GM21515 (cell line): ENCODE data around the gene G6PD.
"Not testable (repeated sequence)": the region's sequence is repeated elsewhere in the genome, so short reads cannot be mapped to it uniquely, and the experiment has no call there.

Experiments used
- ATAC-seq: cut with Tn5 transposase; IDR thresholded peaks from one replicate; pipeline ENCODE4 v1.9.1; 2021; ENCODE audit not compliant: unreplicated experiment

G6PD gene

DNA sequence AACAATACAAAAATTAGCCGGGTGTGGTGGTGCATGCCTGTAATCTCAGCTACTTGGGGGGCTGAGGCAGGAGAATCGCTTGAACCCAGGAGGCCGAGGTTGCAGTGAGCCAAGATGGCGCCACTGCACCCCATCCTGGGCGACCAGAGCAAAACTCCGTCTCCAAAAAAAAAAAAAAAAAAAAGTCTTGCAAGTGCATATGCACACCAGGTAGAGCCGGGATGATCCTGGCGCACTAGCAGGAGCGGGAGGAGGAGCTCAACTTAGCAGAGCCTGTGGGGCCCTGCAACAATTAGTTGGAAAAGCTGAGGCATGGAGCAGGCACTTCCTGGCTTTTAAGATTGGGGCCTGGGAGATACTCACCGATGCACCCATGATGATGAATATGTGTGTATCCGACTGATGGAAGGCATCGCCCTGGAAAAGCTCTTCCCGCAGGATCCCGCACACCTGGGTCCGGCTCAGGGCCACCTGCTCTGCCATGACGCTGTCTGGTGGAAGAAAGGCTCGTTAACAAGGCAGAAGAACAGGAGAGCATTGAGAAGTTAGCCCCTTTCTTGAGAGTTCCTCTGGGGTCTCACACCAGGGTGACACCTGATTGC is 872 bp downstream of the G6PD start:
- ATAC-seq: no peak

DNA sequence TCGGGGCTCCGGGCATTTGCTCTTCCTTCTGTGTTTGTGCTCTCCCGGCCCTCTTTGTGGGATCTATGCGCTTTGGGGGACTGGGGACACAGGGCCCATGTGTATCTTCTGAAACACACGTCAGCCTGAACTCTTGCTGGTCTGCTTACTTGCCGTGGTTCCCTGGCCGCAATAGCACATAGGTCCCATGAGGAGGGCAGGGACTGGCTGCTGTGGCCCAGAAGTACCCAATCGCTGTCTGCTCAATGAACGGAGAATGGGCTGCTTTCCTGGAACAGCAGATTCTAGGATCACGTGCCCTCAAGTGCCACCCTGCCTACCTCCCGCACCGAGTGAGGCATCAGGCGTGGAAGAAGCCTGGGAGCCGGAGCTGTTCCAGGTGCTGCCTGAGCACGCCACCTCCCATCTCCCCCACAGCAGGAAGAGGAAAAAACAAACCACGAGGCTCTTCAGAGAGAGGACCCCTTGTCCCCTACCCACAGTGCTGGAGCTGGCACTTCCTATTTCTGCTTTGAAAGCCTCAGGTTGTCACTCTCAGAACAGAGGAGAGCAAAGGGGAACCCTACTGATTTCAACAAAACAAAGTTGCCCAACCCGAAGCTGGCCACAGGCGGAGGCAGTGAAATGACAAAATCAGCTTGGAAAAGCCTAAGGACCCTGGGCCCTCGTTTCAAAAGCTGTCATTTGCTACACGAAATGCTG is 3.8 kb downstream of the G6PD start:
- no peak for ATAC-seq

DNA sequence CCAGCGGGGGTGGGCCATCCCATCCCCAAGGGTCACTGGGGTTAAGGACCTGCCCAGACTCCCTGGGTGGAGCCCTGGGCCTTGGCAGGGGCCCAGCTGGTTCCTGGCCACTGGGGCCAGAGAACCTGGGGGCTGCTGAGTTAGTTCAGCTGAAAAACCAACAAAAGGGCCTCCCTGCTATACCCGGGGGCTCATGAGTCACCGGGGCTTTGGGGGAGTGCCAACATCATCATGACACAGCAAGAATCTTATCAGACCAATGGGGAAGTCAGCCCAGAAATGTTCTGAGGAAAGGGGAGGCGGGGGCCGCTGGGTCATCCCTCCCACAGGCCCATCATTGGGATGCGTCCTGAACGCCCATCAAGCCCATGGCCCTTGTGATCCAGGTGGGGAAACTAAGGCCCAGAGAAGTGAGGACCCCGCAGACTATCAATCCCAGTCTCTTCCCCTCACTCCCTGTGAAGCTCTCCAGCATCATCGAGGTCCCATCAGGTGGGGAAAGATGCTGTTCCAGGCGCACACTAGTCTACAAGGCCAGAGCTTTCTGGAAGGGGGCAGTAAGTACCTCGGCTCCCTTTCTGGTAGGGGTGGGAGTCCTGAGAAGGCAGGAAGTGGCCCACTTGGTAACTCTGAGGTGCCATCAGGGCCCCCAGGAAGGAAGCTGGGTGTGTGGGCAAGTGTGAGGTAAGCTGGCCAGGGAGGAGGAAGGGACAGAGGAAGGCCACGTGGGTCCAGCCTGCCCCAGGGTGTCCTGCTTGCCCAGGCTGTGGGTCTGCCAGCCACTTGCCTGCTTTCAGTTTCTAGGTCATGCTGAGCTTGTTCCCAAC is 4.5 kb downstream of the G6PD start:
- ATAC-seq: no peak

DNA sequence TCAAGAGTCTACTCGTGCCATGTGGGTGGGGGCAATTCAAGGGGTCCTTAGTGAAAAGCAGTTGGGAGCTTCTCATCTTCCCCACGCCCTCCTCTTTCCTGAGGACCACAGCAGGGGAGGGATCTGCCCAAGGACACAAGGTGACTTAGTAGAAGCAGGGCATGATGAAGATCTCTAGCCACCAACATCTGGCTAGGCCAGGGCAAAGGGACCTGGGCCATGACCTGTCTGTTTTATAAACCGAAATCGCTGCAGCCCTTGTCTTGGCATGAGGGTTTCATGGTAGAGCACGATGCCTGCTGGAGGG is 5.1 kb downstream of the G6PD start:
- no peak for ATAC-seq

DNA sequence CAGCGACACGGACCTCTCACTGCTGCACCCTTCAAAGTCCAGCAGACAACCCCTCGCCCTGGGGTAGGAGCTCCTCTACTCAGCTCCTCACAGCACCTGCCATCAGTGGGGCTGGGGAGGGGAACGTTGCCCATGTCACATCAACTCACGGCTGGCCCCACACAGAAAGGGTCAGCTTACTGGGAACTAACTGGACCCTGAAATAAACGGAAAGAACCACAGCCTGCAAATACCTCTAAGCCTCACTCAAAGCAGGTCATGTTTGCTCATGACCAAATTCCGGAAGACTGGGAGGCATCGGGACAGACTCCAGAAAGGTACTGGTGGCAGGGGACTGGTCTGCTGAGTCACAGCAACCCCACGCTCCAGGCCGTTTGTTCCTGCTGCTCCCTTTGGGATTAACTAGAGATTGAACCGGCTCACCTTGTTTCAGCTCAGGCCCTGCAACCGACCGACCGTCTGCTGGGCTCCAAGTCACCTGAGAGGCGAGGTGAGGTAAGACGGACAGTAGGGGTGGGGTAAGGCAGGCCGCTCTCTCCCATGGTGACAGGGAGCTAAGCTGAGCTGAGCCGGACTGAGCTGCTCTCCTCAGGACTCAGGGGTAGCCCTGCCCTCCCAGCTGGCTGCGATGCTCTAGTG is 5.6 kb downstream of the G6PD start:
- ATAC-seq: no peak

DNA sequence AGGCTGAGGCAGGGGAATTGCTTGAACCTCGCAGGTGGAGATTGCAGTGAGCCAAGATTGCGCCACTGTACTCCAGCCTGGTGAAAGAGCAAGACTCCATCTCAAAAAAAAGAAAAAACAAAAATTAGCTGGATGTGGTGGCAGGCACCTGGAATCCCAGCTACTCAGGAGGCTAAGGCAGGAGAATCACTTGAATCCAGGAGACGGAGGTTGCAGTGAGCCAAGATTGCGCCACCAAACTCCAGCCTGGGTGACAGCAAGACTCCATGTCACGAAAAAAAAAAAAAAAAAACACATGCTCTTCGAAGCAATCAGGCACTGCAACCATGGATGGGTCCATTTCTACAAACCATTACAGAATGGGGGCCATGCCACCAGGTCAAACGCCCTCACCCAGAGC is 6.3 kb downstream of the G6PD start:
- not testable (repeated sequence) for ATAC-seq

DNA sequence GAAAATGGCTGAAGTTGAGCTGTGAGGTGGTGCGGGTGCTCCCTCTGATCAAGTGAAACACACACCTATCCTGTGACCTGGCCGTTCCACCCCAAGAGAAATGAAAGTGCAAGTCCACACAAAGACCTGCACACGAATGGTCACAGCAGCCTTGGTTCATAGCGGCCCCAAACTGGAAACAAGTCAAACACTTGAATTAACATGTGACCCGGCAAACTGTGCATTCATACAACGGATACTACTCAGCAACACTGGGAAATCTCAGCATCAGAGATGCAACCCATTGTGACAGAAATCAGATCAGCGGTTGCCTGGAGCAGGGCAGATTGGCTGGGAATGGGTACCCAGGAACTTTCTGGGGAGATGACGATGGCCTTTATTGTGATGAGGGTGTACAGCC is 7.6 kb downstream of the G6PD start:
- ATAC-seq: no peak

DNA sequence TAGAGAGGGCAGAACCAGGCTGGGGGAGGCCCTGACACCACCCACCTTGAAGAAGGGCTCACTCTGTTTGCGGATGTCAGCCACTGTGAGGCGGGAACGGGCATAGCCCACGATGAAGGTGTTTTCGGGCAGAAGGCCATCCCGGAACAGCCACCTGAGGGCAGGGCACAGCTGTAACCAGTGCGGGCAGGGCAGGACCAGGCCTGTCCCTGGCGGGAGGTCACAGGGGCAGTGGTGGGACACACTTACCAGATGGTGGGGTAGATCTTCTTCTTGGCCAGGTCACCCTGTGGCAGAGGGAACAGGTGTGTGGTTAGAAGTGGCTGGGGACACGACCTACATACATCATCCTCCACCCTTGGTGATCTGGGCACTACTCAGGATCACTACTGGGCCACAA is 10.8 kb downstream of the G6PD start:
- ATAC-seq: no peak

DNA sequence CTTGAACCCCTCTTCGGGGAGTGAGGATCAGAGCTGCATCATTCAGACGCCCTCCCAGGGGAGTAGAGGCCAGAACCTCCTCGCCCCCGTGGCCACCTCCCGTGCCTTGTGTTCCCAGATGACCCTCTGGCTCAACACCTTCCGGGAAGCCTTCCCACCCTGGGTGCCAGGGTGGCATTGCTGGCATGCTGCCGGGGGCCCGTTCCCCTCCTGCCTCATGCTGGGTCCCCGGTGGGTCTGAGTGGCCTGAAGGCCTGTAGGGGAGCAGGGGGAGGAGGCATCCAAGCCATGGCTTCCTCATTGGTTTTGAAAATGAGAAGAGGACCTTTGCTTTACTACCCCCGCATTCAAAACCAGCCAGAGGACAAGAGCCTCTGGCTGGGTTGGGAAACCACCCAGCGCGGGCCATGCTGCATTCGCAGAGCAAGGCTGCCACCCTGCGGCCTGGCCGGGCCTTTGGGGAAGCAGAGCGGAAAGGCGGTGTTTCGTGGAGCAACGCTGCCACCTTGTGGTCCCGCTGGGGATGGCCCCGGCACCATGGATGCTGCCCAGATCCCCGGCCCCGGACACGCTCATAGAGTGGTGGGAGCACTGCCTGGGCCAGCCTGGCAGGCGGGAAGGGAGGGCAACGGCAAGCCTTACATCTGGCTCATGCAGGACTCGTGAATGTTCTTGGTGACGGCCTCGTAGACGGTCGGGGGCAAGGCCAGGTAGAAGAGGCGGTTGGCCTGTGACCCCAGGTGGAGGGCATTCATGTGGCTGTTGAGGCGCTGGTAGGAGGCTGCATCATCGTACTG is 11.9 kb downstream of the G6PD start:
- peak; percentile 77 for ATAC-seq

DNA sequence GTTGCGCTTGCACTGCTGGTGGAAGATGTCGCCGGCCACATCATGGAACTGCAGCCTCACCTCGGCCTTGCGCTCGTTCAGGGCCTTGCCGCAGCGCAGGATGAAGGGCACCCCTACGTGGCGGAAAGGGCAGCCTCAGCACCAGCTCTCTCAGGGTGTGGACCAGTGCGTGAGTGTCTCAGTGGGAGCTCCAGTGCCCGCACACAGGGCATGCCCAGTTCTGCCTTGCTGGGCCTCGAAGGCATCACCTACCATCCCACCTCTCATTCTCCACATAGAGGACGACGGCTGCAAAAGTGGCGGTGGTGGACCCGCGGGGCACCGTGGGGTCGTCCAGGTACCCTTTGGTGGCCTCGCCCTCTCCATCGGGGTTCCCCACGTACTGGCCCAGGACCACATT is 14.0 kb downstream of the G6PD start:
- ATAC-seq: no peak

DNA sequence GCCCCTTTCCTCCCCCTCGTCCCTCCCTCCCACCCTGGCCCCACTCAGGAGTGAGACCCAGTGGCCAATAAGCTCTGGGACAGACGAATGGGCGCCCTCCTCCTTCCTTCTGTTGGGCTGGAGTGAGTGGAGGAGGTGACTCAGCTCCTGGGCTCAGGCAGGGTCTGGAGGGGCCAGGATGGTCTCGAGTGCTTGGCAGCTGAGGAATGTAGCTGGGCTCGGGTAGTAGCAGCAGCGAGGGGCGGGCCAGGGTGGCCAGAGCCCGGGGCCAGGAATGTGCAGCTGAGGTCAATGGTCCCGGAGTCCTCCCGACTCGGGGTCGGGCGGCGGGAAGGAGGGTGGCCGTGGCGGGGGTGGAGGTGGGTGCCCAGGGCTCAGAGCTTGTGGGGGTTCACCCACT is 15.0 kb downstream of the G6PD start:
- ATAC-seq: no peak

DNA sequence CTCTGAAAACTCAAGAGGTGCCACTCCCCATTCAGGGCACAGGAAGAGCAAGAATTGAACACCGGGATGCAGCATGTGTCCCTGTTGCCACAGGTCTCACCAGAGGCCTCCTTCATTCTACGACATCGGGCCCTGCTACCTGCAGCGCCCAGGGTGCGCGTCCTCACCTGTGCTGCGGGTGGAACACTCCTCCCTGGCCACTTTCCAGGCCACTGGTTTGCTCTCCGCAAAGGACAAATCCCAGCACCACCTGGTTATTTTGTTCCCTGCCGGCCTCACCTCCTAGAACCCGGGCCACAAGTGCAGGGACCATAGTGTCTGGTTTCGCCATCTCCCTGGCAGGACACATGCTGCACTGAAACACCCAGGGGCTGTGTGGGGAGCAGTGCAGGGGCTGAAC is 16.4 kb downstream of the G6PD start:
- ATAC-seq: no peak

DNA sequence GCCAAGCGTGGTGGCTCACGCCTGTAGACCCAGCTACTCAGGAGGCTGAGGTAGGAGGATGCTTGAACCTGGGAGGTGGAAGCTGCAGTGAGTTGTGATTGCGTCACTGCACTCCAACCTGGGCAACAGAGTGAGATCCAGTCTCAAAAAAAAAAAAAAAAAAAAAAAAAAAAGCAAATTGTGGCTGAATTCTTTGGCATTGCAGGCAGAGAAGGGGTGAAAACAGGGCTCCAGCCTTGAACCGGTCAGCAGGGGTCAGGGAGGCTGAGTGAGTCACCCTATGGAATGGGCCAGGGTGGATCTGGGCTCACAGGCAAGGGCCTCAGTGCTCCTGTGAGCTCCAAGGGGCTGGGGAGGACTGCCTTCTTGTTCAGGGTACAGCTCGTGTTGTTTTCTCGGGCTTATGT is 17.4 kb downstream of the G6PD start:
- ATAC-seq: no peak

DNA sequence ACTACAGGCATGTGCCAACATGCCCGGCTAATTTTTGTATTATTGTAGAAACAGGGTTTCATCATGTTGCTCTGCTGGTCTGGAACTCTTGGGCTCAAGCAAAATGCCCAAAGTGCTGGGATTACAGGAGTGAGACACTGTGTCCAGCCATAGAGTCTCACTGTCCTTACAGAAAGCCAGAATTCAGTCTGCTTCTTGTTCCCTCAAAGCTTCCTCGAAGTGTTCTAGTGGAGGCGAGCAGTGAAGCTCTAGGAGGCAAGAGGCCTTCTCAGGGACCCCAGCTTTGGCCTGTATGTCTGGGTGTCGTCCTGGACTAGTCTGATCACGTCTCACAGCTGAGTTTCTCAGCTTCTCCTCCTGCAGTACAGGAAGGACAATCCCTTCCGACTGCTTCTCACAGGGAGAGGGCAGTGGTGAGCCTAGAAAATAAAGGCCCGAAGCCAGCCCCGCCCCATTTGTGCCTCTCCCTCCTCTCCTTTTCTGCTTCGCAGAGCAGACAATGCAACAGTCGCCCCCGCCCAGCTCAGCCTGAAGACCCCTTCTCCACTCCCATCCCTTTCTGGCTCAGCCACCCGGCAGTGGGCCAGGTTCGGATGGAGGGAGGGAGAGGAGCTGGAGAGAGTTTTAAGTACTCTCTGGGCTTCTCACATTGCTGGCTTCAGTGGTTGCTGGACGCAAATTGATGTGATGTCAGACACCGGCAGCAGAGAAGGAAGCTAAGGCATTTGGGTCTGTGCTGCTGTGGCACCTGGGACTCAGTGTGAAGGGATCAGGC is 19.6 kb downstream of the G6PD start:
- peak; percentile 83 for ATAC-seq

DNA sequence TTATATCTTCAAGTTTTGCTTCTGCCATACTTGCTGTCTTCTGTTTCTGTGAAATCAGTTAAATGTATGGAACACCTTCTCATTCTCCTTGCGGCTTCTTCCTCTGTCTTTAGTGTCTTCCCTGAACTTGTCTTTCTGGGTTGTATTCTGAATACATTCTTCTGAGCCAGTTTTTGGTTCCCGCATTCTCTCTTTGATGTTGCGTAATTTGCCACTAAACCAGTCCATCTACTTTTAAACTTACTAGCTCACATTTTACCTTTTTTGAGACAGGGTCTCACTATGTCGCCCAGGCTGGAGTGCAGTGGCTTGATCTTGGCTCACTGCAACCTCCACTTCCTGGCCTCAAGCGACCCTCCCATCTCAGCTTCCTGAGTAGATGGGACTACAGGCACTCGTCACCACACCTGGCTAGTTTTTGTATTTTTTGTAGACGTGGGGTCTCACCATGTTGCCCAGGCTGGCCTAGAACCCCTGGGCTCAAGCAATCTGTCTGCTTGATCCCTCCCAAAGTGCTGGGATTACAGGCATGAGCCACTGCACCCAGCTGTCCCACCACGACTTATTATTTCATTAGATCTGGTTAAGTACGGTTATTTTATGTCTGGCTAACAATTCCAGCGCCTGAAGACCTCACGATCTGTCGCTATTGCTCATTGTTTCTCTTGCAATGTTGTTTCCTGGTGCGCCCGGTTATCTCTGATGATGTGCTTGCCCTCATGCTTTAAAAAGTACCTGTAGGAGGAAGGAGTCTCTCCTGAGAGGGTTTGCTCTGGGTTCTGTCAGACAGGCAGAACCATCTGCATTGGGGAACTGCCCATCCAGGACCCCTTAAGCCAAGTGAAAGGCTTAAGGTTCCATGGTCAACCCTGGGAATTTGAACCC is 20.8 kb downstream of the G6PD start:
- no peak for ATAC-seq

DNA sequence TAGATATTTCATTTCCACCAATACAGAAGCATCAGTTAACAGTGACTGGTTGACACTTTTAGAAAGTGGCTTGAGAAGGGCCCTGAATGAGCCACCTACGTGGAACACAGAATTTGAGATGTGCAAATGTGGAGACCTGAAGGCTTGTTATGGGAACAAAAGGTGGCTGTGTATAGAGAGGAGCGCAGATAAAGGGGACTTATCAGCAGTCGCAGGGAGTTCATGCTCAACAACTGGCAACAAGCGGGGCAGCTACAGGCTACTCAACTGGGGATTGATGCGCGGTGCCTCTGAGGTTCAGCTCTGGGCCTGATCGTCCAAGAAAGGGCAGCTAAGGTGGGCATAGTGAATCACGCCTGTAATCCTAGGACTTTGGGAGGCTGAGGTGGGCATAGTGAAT is 27.3 kb downstream of the G6PD start:
- ATAC-seq: no peak

DNA sequence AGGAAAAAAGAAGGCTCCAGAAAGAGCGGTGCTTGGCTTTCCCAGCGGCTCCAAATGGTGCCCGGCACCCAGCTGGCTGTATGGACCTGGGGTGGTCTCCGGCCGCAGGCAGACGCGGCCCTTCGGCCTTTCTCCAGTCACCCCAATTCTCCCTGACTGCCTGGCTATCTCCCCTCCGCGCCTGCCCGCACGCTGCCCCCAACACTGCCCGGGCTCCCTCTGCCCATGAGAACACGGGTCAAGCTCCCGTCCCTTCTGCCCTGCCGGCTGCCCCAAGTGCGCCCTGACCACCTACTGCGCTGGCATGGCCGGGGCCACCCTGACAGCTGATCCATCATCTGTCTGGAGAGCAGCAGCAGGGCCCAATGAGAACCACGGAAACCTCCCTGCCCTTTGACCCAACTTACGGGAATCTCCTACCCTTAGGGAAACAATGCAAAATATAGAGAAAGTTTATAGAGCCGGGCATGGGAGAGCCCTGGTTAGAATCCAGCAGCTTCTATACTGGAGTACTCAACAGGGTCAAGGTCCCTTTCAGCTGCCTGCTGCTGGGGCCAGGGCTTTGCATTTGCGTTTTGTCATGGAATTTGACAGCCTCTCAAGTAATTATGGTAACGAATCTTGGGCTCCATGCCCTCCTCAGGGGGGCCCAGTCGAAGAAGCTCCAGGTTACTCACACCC is 29.4 kb downstream of the G6PD start:
- no peak for ATAC-seq

DNA sequence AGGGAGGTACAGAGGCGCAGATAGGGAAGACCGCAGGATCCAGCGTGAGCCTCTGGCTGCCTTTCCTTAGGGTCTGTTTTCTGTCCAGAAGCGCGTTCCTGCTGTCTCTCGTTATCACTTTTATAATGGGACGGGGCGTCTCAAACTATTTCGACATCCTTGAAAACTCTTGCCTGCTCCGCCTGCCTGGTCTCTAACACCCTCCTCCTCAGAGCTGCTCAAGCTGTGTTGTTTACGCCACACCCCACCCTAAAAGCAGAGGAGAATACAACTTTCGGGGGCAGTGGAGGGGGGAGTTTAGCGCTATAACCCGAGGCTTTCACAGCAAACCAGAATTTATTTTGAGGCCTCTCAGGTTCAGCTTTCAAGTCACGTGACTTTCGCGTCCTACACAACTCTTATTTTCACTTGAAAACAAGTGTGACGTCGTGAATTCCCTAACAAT is 30.0 kb downstream of the G6PD start:
- peak; percentile 5 for ATAC-seq
